ENCODE data around the gene PTBP3.
"Not testable (repeated sequence)": the region's sequence is repeated elsewhere in the genome, so short reads cannot be mapped to it uniquely, and the experiment has no call there.

The PTBP3 gene

GRCh38 chr9:112194969-112195431, 138.4 kb downstream of the PTBP3 start:
- H3K27me3 ChIP-seq (ENCODE audit: control insufficient read depth in 2 of 2, insufficient read depth in 2 of 2, low read length in 2 of 2), result no peaks in the 10 kb centered on the region
- H3K9ac ChIP-seq (ENCODE audit: low read depth in 1 of 2, low read length in 2 of 2), result no peak overlapping the region
- H3K27ac ChIP-seq (ENCODE audit: low read depth in 2 of 2, low read length in 2 of 2), result no peak overlapping the region
- H3K4me3 ChIP-seq (ENCODE audit: low read length in 2 of 2), result no peak overlapping the region
- H3K36me3 ChIP-seq (ENCODE audit: control insufficient read depth in 2 of 2, insufficient read depth in 2 of 2, low read length in 2 of 2), result no peaks in the 10 kb centered on the region
- H3K4me1 ChIP-seq (ENCODE audit: control insufficient read depth in 2 of 2, insufficient read depth in 2 of 2, low read length in 2 of 2), result no peaks in the 10 kb centered on the region
- no peaks in the 10 kb centered on the region for H3K9me3 ChIP-seq (ENCODE audit: control insufficient read depth in 2 of 2, low read length in 2 of 2)

- Histone ChIP-seq H3K4me3 (ENCODE audit: low read length in 2 of 2) (no peak overlapping the region), H3K27ac (ENCODE audit: low read depth in 2 of 2, low read length in 2 of 2) (no peak overlapping the region), H3K9ac (ENCODE audit: low read depth in 1 of 2, low read length in 2 of 2) (no peak overlapping the region), H3K27me3 (ENCODE audit: control insufficient read depth in 2 of 2, insufficient read depth in 2 of 2, low read length in 2 of 2) (no peaks in the 10 kb centered on the region), H3K9me3 (ENCODE audit: control insufficient read depth in 2 of 2, low read length in 2 of 2) (no peaks in the 10 kb centered on the region), H3K4me1 (ENCODE audit: control insufficient read depth in 2 of 2, insufficient read depth in 2 of 2, low read length in 2 of 2) (no peaks in the 10 kb centered on the region), H3K36me3 (ENCODE audit: control insufficient read depth in 2 of 2, insufficient read depth in 2 of 2, low read length in 2 of 2) (no peaks in the 10 kb centered on the region)
Measured at GRCh38 chr9:112193572-112194288, 139.7 kb downstream of the PTBP3 start.

GRCh38 chr9:112190320-112190719, 143.1 kb downstream of the PTBP3 start:
- not testable (repeated sequence) for H3K9ac ChIP-seq (ENCODE audit: low read depth in 1 of 2, low read length in 2 of 2); H3K27me3 ChIP-seq (ENCODE audit: control insufficient read depth in 2 of 2, insufficient read depth in 2 of 2, low read length in 2 of 2); H3K27ac ChIP-seq (ENCODE audit: low read depth in 2 of 2, low read length in 2 of 2); H3K36me3 ChIP-seq (ENCODE audit: control insufficient read depth in 2 of 2, insufficient read depth in 2 of 2, low read length in 2 of 2); H3K4me1 ChIP-seq (ENCODE audit: control insufficient read depth in 2 of 2, insufficient read depth in 2 of 2, low read length in 2 of 2); H3K9me3 ChIP-seq (ENCODE audit: control insufficient read depth in 2 of 2, low read length in 2 of 2); H3K4me3 ChIP-seq (ENCODE audit: low read length in 2 of 2)

GRCh38 chr9:112188884-112189283, 144.5 kb downstream of the PTBP3 start:
- H3K36me3 ChIP-seq (ENCODE audit: control insufficient read depth in 2 of 2, insufficient read depth in 2 of 2, low read length in 2 of 2), result no peaks in the 10 kb centered on the region

GRCh38 chr9:112187404-112187803, 146.0 kb downstream of the PTBP3 start:
- Histone ChIP-seq H3K27ac (ENCODE audit: low read depth in 2 of 2, low read length in 2 of 2) (no peak overlapping the region), H3K4me1 (ENCODE audit: control insufficient read depth in 2 of 2, insufficient read depth in 2 of 2, low read length in 2 of 2) (no peaks in the 10 kb centered on the region), H3K9ac (ENCODE audit: low read depth in 1 of 2, low read length in 2 of 2) (no peak overlapping the region), H3K4me3 (ENCODE audit: low read length in 2 of 2) (no peak overlapping the region), H3K27me3 (ENCODE audit: control insufficient read depth in 2 of 2, insufficient read depth in 2 of 2, low read length in 2 of 2) (no peaks in the 10 kb centered on the region), H3K9me3 (ENCODE audit: control insufficient read depth in 2 of 2, low read length in 2 of 2) (no peaks in the 10 kb centered on the region), H3K36me3 (ENCODE audit: control insufficient read depth in 2 of 2, insufficient read depth in 2 of 2, low read length in 2 of 2) (no peaks in the 10 kb centered on the region)

More at GRCh38 chr9:112188884-112189283, 144.5 kb downstream of the PTBP3 start:
- Histone ChIP-seq H3K4me1 (ENCODE audit: control insufficient read depth in 2 of 2, insufficient read depth in 2 of 2, low read length in 2 of 2) (no peaks in the 10 kb centered on the region), H3K9me3 (ENCODE audit: control insufficient read depth in 2 of 2, low read length in 2 of 2) (no peaks in the 10 kb centered on the region), H3K27me3 (ENCODE audit: control insufficient read depth in 2 of 2, insufficient read depth in 2 of 2, low read length in 2 of 2) (no peaks in the 10 kb centered on the region), H3K4me3 (ENCODE audit: low read length in 2 of 2) (no peak overlapping the region), H3K9ac (ENCODE audit: low read depth in 1 of 2, low read length in 2 of 2) (no peak overlapping the region), H3K27ac (ENCODE audit: low read depth in 2 of 2, low read length in 2 of 2) (no peak overlapping the region)

DNA sequence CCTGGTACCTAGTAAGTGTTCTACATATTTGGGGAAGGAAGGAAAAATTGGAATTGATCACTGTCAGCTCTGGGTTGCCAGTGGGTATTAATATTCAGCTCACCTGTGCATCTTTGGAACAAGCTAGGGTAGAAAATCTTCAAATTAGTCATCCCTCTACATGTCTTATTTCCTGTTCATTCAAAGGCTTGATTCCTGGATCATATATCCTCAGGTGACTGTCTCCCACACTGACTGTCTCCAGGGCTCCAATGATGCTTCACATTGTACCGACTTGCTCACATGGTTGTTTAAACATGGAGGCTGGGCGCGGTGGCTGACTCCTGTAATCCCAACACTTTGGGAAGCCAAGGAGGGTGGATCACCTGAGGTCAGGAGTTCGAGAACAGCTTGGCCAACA, 146.7 kb downstream of the PTBP3 start:
- Histone ChIP-seq H3K36me3 (ENCODE audit: control insufficient read depth in 2 of 2, insufficient read depth in 2 of 2, low read length in 2 of 2) (no peaks in the 10 kb centered on the region), H3K4me1 (ENCODE audit: control insufficient read depth in 2 of 2, insufficient read depth in 2 of 2, low read length in 2 of 2) (no peaks in the 10 kb centered on the region), H3K9ac (ENCODE audit: low read depth in 1 of 2, low read length in 2 of 2) (no peak overlapping the region), H3K27ac (ENCODE audit: low read depth in 2 of 2, low read length in 2 of 2) (no peak overlapping the region), H3K27me3 (ENCODE audit: control insufficient read depth in 2 of 2, insufficient read depth in 2 of 2, low read length in 2 of 2) (no peaks in the 10 kb centered on the region), H3K9me3 (ENCODE audit: control insufficient read depth in 2 of 2, low read length in 2 of 2) (no peaks in the 10 kb centered on the region), H3K4me3 (ENCODE audit: low read length in 2 of 2) (no peak overlapping the region)

GRCh38 chr9:112184946-112185345, 148.5 kb downstream of the PTBP3 start:
- Histone ChIP-seq H3K27me3 (ENCODE audit: control insufficient read depth in 2 of 2, insufficient read depth in 2 of 2, low read length in 2 of 2) (no peaks in the 10 kb centered on the region), H3K9me3 (ENCODE audit: control insufficient read depth in 2 of 2, low read length in 2 of 2) (no peaks in the 10 kb centered on the region), H3K4me1 (ENCODE audit: control insufficient read depth in 2 of 2, insufficient read depth in 2 of 2, low read length in 2 of 2) (no peaks in the 10 kb centered on the region), H3K9ac (ENCODE audit: low read depth in 1 of 2, low read length in 2 of 2) (no peak overlapping the region), H3K27ac (ENCODE audit: low read depth in 2 of 2, low read length in 2 of 2) (no peak overlapping the region), H3K4me3 (ENCODE audit: low read length in 2 of 2) (no peak overlapping the region), H3K36me3 (ENCODE audit: control insufficient read depth in 2 of 2, insufficient read depth in 2 of 2, low read length in 2 of 2) (no peaks in the 10 kb centered on the region)

DNA sequence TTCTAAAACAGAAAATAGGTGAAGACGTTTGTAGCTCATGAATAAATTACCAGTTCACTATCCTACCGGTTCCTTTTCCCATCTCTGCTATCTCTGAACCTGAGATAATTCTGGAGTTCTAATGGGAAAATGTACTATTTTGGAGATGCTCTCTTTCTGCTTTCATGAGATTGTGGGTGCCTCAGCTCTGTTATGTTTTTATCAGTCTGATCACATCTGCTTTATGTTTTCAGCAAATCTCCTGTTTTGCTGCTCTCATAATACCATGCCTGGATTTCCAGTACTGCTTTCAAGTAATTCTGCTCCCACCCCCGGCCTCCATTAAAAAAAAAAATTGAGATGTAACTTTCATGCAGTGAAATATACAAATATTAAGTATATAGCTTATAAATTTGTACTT, 149.2 kb downstream of the PTBP3 start:
- H3K4me1 ChIP-seq (ENCODE audit: control insufficient read depth in 2 of 2, insufficient read depth in 2 of 2, low read length in 2 of 2), result no peaks in the 10 kb centered on the region
- no peaks in the 10 kb centered on the region for H3K9me3 ChIP-seq (ENCODE audit: control insufficient read depth in 2 of 2, low read length in 2 of 2)
- H3K4me3 ChIP-seq (ENCODE audit: low read length in 2 of 2), result no peak overlapping the region
- H3K9ac ChIP-seq (ENCODE audit: low read depth in 1 of 2, low read length in 2 of 2), result no peak overlapping the region
- no peaks in the 10 kb centered on the region for H3K36me3 ChIP-seq (ENCODE audit: control insufficient read depth in 2 of 2, insufficient read depth in 2 of 2, low read length in 2 of 2)
- H3K27me3 ChIP-seq (ENCODE audit: control insufficient read depth in 2 of 2, insufficient read depth in 2 of 2, low read length in 2 of 2), result no peaks in the 10 kb centered on the region
- no peak overlapping the region for H3K27ac ChIP-seq (ENCODE audit: low read depth in 2 of 2, low read length in 2 of 2)

- Histone ChIP-seq H3K27me3 (ENCODE audit: control insufficient read depth in 2 of 2, insufficient read depth in 2 of 2, low read length in 2 of 2) (no peaks in the 10 kb centered on the region), H3K9me3 (ENCODE audit: control insufficient read depth in 2 of 2, low read length in 2 of 2) (no peaks in the 10 kb centered on the region), H3K27ac (ENCODE audit: low read depth in 2 of 2, low read length in 2 of 2) (no peak overlapping the region), H3K36me3 (ENCODE audit: control insufficient read depth in 2 of 2, insufficient read depth in 2 of 2, low read length in 2 of 2) (no peaks in the 10 kb centered on the region), H3K4me3 (ENCODE audit: low read length in 2 of 2) (no peak overlapping the region), H3K4me1 (ENCODE audit: control insufficient read depth in 2 of 2, insufficient read depth in 2 of 2, low read length in 2 of 2) (peaks cover 11 to 19% of the 10 kb centered on the region in 2 donors), H3K9ac (ENCODE audit: low read depth in 1 of 2, low read length in 2 of 2) (no peak overlapping the region)
Measured at GRCh38 chr9:112180387-112180881, 153.0 kb downstream of the PTBP3 start.

GRCh38 chr9:112179816-112180215, 153.6 kb downstream of the PTBP3 start:
- Histone ChIP-seq H3K9me3 (ENCODE audit: control insufficient read depth in 2 of 2, low read length in 2 of 2) (no peaks in the 10 kb centered on the region), H3K27ac (ENCODE audit: low read depth in 2 of 2, low read length in 2 of 2) (no peak overlapping the region), H3K9ac (ENCODE audit: low read depth in 1 of 2, low read length in 2 of 2) (no peak overlapping the region), H3K4me1 (ENCODE audit: control insufficient read depth in 2 of 2, insufficient read depth in 2 of 2, low read length in 2 of 2) (peaks cover 11 to 21% of the 10 kb centered on the region in 2 donors), H3K27me3 (ENCODE audit: control insufficient read depth in 2 of 2, insufficient read depth in 2 of 2, low read length in 2 of 2) (no peaks in the 10 kb centered on the region), H3K4me3 (ENCODE audit: low read length in 2 of 2) (no peak overlapping the region), H3K36me3 (ENCODE audit: control insufficient read depth in 2 of 2, insufficient read depth in 2 of 2, low read length in 2 of 2) (no peaks in the 10 kb centered on the region)
